HEK293 (cell line): ENCODE measurements around the gene FRMD4B.

Experiments used
- CTCF ChIP-seq: fragments of 450-650 bp; formaldehyde crosslinking; IDR thresholded peaks from 2 replicates; pipeline ENCODE4 v1.5.1; 2016; ENCODE audit warnings: missing biosample characterization, missing genetic modification characterization
- KLF17 ChIP-seq: fragments of 450-650 bp; formaldehyde crosslinking; IDR thresholded peaks from 2 replicates; pipeline ENCODE4 v1.5.1; 2016; ENCODE audit warnings: missing biosample characterization, missing genetic modification characterization
- MYNN ChIP-seq: fragments of 450-650 bp; formaldehyde crosslinking; IDR thresholded peaks from 2 replicates; pipeline ENCODE4 v1.5.1; 2016; ENCODE audit warnings: missing biosample characterization, missing genetic modification characterization, borderline replicate concordance
- REST ChIP-seq: fragments of 450-650 bp; formaldehyde crosslinking; IDR thresholded peaks from 2 replicates; pipeline ENCODE4 v1.5.1; 2016; ENCODE audit warnings: missing biosample characterization, missing genetic modification characterization
- SALL2 ChIP-seq: fragments of 450-650 bp; formaldehyde crosslinking; IDR thresholded peaks from 2 replicates; pipeline ENCODE4 v1.5.0; 2017; ENCODE audit warnings: missing biosample characterization, mild to moderate bottlenecking, missing genetic modification characterization, borderline replicate concordance
- ZNF645 ChIP-seq: fragments of 450-650 bp; formaldehyde crosslinking; IDR thresholded peaks from 2 replicates; pipeline ENCODE4; 2016; ENCODE audit warnings: missing biosample characterization, missing genetic modification characterization
- ZNF701 ChIP-seq: fragments of 450-650 bp; formaldehyde crosslinking; IDR thresholded peaks from 2 replicates; pipeline ENCODE4 v1.5.1; 2016; ENCODE audit warnings: missing biosample characterization, missing genetic modification characterization

- TF ChIP-seq SALL2 (no peak), CTCF (tag by site-specific recombination) (no peak), ZNF645 (tag by site-specific recombination) (no peak), MYNN (tag by site-specific recombination) (no peak), REST (tag by site-specific recombination) (no peak), KLF17 (tag by site-specific recombination) (no peak), ZNF701 (no peak)
Observed at GRCh38 chr3:69197922-69198530, 187.9 kb downstream of the FRMD4B start.
